NB4 (cell line): ENCODE measurements around the gene BTBD9.

ENCODE experiments used
- MYC ChIP-seq: IDR thresholded peaks from 2 replicates; pipeline ENCODE4 v1.6.1; 2011; ENCODE audit warnings: low read depth, low read length
- POLR2A ChIP-seq: IDR thresholded peaks from 2 replicates; pipeline ENCODE4 v1.6.1; 2011; ENCODE audit warnings: mild to moderate bottlenecking; ENCODE audit not compliant: insufficient read length; ENCODE audit errors: extremely low read depth

DNA sequence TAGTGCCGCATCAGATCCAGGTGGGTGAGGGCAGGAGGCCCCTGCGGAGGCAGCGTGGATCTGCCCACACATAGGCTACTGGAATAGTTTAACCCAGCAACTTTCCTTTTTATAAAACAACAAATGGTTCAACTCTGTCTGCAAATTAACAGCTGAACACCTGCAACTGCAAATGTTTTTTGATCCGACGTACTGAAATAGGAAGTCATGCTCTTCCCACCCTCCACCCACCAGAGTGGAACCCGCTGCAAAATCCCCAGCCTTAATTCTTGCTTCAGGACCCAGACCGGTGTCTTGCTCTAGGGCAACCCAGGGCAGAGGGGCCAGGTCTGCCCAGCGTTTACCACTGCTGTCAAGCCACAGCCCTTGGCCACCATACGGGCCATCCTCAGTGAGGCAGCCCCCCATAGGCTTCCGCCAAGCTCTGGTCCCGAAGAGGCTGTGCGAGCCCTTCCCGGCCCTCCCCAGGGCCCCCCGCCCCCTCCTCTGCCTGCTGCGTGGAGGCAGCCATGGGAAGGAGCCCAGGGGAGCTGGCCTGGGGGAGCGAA is 485.9 kb downstream of the BTBD9 start:
- TF ChIP-seq POLR2A (no peak), MYC (no peak)
